GM20000 (cell line): ENCODE measurements around the gene TMOD3.

Experiments
- DNase-seq: peaks from one replicate; pipeline ENCODE4 v3.0.0; 2012; ENCODE audit warnings: low spot score
- TF ChIP-seq, protein P1 (sequence below): IDR thresholded peaks from 2 replicates; pipeline ENCODE4 v1.5.1; 2012; ENCODE audit warnings: mild to moderate bottlenecking, control low read depth; ENCODE audit errors: extremely low read depth, missing control alignments

Gene TMOD3

DNA sequence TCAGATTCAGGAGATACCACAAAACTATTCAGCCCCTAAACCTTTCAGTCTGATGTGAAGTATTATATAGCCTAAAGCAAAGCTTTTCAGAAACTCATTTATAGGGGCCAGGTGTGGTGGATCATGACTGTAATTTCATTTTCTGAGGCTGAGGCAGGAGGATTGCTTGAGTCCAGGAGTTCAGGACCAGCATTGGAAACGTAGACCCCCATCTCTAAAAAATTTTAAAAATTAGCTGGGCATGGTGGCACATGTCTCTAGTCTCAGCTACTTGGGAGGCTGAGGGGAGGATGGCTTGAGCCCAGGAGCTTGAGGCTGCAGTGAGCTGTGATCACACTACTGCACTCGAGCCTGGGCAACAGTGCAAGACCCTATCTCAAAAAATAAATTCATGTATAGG lies 60.0 kb downstream of the TMOD3 start:
- TF ChIP-seq, protein P1, sequence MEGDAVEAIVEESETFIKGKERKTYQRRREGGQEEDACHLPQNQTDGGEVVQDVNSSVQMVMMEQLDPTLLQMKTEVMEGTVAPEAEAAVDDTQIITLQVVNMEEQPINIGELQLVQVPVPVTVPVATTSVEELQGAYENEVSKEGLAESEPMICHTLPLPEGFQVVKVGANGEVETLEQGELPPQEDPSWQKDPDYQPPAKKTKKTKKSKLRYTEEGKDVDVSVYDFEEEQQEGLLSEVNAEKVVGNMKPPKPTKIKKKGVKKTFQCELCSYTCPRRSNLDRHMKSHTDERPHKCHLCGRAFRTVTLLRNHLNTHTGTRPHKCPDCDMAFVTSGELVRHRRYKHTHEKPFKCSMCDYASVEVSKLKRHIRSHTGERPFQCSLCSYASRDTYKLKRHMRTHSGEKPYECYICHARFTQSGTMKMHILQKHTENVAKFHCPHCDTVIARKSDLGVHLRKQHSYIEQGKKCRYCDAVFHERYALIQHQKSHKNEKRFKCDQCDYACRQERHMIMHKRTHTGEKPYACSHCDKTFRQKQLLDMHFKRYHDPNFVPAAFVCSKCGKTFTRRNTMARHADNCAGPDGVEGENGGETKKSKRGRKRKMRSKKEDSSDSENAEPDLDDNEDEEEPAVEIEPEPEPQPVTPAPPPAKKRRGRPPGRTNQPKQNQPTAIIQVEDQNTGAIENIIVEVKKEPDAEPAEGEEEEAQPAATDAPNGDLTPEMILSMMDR = no peak
- DNase-seq = no peak

DNA sequence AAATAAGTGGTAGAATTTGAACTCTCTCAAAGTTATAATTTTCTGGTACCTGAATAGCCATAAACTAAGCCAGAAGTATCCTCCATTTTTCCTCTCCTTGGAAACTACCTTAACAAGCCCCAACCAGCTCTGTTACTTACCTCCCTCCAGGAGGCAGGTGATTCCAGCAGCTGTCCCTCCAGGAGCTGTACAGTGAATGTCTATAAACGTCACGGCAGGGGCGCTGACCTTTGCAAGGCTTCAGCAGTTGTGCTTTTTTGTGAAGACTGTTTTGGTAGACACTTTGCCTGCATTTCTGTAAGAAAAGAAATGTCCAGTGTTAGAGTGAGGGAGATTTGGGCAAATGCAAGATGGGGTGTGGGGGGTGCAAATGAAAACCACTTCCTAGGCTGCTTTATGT lies 75.0 kb downstream of the TMOD3 start:
- DNase-seq = no peak
- TF ChIP-seq, protein P1 = no peak

DNA sequence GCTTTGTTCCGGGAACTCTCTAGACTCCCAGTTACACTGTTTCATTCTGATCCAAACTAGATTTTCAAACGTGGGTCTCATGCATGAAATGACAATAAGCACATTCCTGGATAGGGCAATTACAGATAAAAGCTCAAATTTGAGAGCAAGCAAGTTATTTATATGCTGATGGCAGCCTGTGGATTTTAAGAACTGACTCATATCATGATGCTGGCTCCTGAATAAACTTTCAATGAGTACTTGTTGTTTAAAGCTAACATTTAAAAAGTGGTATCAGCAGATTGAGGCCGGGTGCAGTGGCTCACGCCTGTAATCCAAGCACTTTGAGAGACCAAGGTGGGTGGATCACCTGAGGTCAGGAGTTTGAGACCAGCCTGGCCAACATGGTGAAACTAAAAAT lies 75.5 kb downstream of the TMOD3 start:
- DNase-seq = no peak
- TF ChIP-seq, protein P1 = no peak

DNA sequence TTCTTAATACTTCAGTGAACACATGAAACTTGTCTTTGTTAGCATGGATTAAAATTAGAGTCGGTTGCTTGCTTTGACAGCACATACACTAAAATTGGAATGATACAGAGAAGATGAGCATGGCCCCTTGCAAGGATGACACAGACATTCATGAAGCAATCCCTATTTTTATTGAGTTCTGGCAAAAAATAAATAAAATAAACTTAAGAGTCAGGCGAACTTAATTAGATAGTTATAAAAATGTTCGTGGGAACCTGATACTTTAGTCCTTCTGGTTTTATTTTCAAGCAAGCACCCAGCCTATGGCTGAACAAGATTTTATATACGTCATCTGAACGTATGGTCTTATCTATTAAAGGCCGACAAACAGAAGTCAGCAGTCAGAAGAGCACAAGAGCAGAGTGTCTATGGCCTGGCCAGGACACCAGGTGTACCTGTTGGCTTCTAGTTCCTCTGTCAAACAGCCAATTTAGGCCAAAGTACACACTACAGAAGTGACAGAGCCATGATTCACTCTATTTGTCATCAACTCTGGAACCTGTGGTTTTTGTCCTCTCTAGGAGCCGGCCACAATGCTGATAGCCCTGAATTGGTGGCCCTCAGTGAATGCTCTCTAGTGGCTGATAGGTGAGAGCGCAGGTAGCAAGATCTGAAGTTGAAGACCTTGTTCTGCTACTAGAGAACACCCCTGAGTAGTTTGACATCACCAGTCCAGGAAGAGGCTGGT lies 77.8 kb downstream of the TMOD3 start:
- TF ChIP-seq, protein P1 = no peak
- no peak for DNase-seq

DNA sequence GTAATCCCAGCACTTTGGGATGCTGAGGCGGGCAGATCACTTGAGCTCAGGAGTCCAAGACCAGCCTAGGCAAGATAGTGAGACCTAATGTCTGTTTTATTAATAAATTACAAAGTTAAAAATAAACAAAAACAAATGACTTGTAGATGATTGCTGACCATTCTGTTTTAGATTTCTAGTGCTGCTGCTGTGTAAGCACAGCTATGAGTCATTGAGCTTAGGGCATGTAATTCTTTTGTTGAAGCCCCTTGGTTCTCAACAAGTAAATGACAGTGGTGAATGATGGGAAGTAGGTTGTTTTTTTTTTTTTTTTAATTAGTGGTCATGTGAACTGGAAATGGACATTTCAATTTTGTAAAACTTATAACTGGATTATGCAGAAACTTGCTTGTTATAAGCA lies 78.9 kb downstream of the TMOD3 start:
- no peak for DNase-seq
- TF ChIP-seq, protein P1 = no peak

DNA sequence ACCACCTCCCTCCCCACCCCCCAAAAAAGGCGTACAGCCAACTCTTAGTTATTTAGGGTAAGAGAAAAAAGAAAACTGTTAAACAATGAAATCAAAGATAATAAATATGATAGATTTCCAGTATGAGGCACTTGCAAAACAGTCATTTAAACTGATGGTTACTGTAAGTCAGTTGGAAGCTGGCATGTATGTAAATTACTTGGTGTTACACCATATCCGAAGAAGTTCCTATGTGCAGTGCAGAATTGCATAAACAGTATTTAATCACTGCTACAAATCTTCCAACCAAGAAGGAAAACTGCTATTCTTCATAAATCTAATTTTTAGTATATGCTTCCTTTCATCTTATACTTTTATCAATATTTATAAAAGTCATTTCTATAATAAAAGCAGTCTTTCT lies 80.1 kb downstream of the TMOD3 start:
- TF ChIP-seq, protein P1 = no peak
- DNase-seq = no peak

DNA sequence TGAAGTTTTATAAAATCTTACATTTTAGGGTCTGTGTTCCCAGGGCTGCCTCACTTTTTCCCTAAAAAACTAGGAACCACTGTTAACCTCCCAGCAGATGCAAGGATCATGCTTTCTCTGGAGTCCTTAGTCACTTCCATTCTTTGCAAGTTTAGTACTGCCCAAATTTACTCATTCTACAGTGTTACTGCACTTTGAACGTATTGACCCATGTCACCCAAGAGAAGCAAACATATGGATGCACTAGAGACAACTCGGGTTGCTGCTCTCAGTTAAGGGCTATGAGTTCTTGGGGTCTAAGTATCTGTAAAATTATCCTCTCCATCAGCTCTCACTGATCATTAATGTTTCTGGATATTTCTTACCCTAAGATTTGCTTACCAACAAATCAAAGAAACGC lies 83.1 kb downstream of the TMOD3 start:
- DNase-seq = no peak
- TF ChIP-seq, protein P1 = no peak
